ENCODE data around the gene FNDC10. TPM values are rescaled to one million over a fixed set of nuclear protein-coding genes. Genes with fewer than 3 reads are reported as not detected.

FNDC10 gene
- total RNA-seq, 1 donor from 2014 or later: 11.6 TPM

GRCh38 chr1:1550087-1550486, 49.8 kb downstream of the FNDC10 start:
- no peaks in the 10 kb centered on the region for H3K4me1 Mint-ChIP-seq (ENCODE audit: unreplicated experiment)
- peaks cover 6% of the 10 kb centered on the region for H3K27me3 Mint-ChIP-seq (ENCODE audit: unreplicated experiment)
- no peak overlapping the region for H3K4me3 Mint-ChIP-seq (ENCODE audit: unreplicated experiment)
- no peak for TF ChIP-seq CTCF (IDR thresholded peaks at IDR 0.05; ENCODE audit: unreplicated experiment)
- H3K36me3 Mint-ChIP-seq (ENCODE audit: low read depth, unreplicated experiment): peaks cover 6% of the 10 kb centered on the region
- no peaks in the 10 kb centered on the region for H3K9me3 Mint-ChIP-seq (ENCODE audit: unreplicated experiment)
- DNase-seq (ENCODE audit: low spot score): no peak
- no peak overlapping the region for H3K27ac Mint-ChIP-seq (ENCODE audit: unreplicated experiment)

GRCh38 chr1:1548591-1548990, 51.3 kb downstream of the FNDC10 start:
- H3K27me3 Mint-ChIP-seq (ENCODE audit: unreplicated experiment): peaks cover 4% of the 10 kb centered on the region
- H3K27ac Mint-ChIP-seq (ENCODE audit: unreplicated experiment): no peak overlapping the region
- no peaks in the 10 kb centered on the region for H3K4me1 Mint-ChIP-seq (ENCODE audit: unreplicated experiment)
- no peak for DNase-seq (ENCODE audit: low spot score)
- TF ChIP-seq CTCF (IDR thresholded peaks at IDR 0.05; ENCODE audit: unreplicated experiment): no peak
- H3K9me3 Mint-ChIP-seq (ENCODE audit: unreplicated experiment): no peaks in the 10 kb centered on the region
- H3K4me3 Mint-ChIP-seq (ENCODE audit: unreplicated experiment): no peak overlapping the region
- H3K36me3 Mint-ChIP-seq (ENCODE audit: low read depth, unreplicated experiment): peaks cover 10% of the 10 kb centered on the region

Other genes starting within 250 kb of the FNDC10 start
- gene MXRA8, start 241.6 kb downstream of the FNDC10 start, total RNA-seq (ENCODE audit: unreplicated experiment): 0.64 TPM
- 128 TPM for gene AURKAIP1, start 224.9 kb downstream of the FNDC10 start, total RNA-seq (ENCODE audit: unreplicated experiment)
- gene CCNL2, start 200.8 kb downstream of the FNDC10 start, total RNA-seq (ENCODE audit: unreplicated experiment): 266 TPM
- gene MRPL20, start 192.8 kb downstream of the FNDC10 start, total RNA-seq (ENCODE audit: unreplicated experiment): 95.0 TPM
- 0.31 TPM for gene ANKRD65, start 178.9 kb downstream of the FNDC10 start, total RNA-seq (ENCODE audit: unreplicated experiment)
- 34.2 TPM for gene VWA1, start 164.4 kb downstream of the FNDC10 start, total RNA-seq (ENCODE audit: unreplicated experiment)
- gene ATAD3C, start 150.4 kb downstream of the FNDC10 start, total RNA-seq (ENCODE audit: unreplicated experiment): 2.9 TPM
- gene ATAD3B, start 128.4 kb downstream of the FNDC10 start, total RNA-seq (ENCODE audit: unreplicated experiment): 27.2 TPM
- gene ATAD3A, start 88.0 kb downstream of the FNDC10 start, total RNA-seq (ENCODE audit: unreplicated experiment): 30.4 TPM
- 6.6 TPM for gene TMEM240, start 59.5 kb downstream of the FNDC10 start, total RNA-seq (ENCODE audit: unreplicated experiment)
- gene SSU72, start 25.3 kb downstream of the FNDC10 start, total RNA-seq (ENCODE audit: unreplicated experiment): 114 TPM
- 84.4 TPM for gene MIB2, start 15.4 kb upstream of the FNDC10 start, total RNA-seq (ENCODE audit: unreplicated experiment)
- 26.7 TPM for gene MMP23B, start 32.0 kb upstream of the FNDC10 start, total RNA-seq (ENCODE audit: unreplicated experiment)
- gene CDK11B, start 58.9 kb upstream of the FNDC10 start, total RNA-seq (ENCODE audit: unreplicated experiment): 71.0 TPM
- 140 TPM for gene SLC35E2B, start 92.7 kb upstream of the FNDC10 start, total RNA-seq (ENCODE audit: unreplicated experiment)
- 109 TPM for gene CDK11A, start 124.2 kb upstream of the FNDC10 start, total RNA-seq (ENCODE audit: unreplicated experiment)
- 85.4 TPM for gene NADK, start 178.3 kb upstream of the FNDC10 start, total RNA-seq (ENCODE audit: unreplicated experiment)

Data from endothelial cell (in vitro differentiated cells).